Peyer's patch (tissue), 4 donors: Measurements from ENCODE around the gene NRM. TPM values are rescaled to one million over a fixed set of nuclear protein-coding genes. Genes with fewer than 3 reads are reported as not detected.

ENCODE experiments used
- DNase-seq, 3 donors: peaks; one replicate each; pipeline ENCODE4 v3.0.0-alpha.2; 2017 to 2019
- H3K27ac ChIP-seq, 4 donors: fragments of 200-600 bp; sonication (generic); one replicate each; pipeline ENCODE4 v1.5.1; 2016 to 2019
- H3K27me3 ChIP-seq, 2 donors: fragments of 200-600 bp; sonication (generic); one replicate each; pipeline ENCODE4 v1.5.1; 2019
- H3K36me3 ChIP-seq, 3 donors: fragments of 200-600 bp; sonication (generic); one replicate each; pipeline ENCODE4 v1.5.1; 2016 to 2019
- H3K4me1 ChIP-seq, 4 donors: fragments of 200-600 bp; sonication (generic); one replicate each; pipeline ENCODE4 v1.5.1; 2016 to 2019
- H3K4me3 ChIP-seq, 4 donors: fragments of 200-600 bp; sonication (generic); 1 replicate in 3 of 4; 2 replicates in 1 of 4; pipeline ENCODE4 v1.5.1; 2016 to 2019; ENCODE audit warnings: mild to moderate bottlenecking in 1 of 4
- H3K9me3 ChIP-seq, 4 donors: fragments of 200-600 bp; sonication (generic); one replicate each; pipeline ENCODE4 v1.5.1; 2016 to 2019; ENCODE audit warnings: mild to moderate bottlenecking in 1 of 4
- POLR2A ChIP-seq, 2 donors: fragments of 450-650 bp; IDR thresholded peaks; one replicate each; pipeline ENCODE4 v1.5.1; 2017; ENCODE audit warnings: antibody characterized with exemption in 2 of 2, mild to moderate bottlenecking in 2 of 2, moderate library complexity in 2 of 2
- total RNA-seq, 4 donors: library from RNA; depleted of rRNA; stranded (reverse); fragments of >200 nt; gene quantifications; one replicate each; pipeline ENCODE4 v1.1.0, GENCODE V29; 2016
- TF ChIP-seq, protein P1 (sequence below), 6 experiments: fragments of 450-650 bp in 4 of 6; fragments of 200-600 bp in 2 of 6; sonication (generic) in 1 of 6; IDR thresholded peaks; one replicate each; pipeline ENCODE4 v1.5.1; 2017 to 2019; ENCODE audit warnings: antibody characterized with exemption in 6 of 6, mild to moderate bottlenecking in 3 of 6, moderate library complexity in 1 of 6

Gene NRM
- total RNA-seq, 4 donors from 2014 or later, result 2.0 to 2.7 TPM; not detected in 2

DNA sequence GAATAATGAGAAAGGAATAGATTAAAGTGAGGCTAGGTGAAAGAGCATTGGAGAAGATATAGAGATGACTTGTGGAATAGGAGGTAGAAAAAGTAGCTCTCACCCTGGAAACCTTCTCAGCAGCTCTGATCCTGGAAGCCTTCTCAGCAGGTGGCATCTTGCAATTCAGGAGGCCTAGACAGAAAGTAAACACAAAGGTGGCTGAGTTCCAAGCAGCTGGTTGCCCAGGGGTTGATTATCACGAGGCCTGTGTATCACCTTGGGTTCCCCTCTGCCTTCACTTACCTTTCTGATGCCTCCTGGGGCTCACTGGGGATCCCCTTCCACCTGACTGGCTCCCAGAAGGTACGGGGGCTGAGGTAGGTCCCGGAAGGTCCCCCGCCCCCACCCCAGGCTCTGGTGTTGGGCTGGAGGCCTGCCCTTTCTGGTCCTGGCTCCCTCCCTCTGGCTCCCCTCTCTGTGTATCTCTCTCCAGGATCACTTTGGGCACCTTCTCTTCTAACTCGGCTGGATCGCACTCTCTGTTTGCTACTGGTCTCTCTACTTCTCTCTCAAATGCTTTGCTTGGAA lies 16.6 kb upstream of the NRM start:
- DNase-seq, result no peak
- Histone ChIP-seq H3K4me3 (no peak overlapping the region), H3K36me3 (peaks cover 0 to 19% (median 0%) of the 10 kb centered on the region in 3 donors), H3K27ac (no peak overlapping the region), H3K9me3 (no peaks in the 10 kb centered on the region), H3K27me3 (no peaks in the 10 kb centered on the region), H3K4me1 (no peaks in the 10 kb centered on the region)
- TF ChIP-seq, protein P1, sequence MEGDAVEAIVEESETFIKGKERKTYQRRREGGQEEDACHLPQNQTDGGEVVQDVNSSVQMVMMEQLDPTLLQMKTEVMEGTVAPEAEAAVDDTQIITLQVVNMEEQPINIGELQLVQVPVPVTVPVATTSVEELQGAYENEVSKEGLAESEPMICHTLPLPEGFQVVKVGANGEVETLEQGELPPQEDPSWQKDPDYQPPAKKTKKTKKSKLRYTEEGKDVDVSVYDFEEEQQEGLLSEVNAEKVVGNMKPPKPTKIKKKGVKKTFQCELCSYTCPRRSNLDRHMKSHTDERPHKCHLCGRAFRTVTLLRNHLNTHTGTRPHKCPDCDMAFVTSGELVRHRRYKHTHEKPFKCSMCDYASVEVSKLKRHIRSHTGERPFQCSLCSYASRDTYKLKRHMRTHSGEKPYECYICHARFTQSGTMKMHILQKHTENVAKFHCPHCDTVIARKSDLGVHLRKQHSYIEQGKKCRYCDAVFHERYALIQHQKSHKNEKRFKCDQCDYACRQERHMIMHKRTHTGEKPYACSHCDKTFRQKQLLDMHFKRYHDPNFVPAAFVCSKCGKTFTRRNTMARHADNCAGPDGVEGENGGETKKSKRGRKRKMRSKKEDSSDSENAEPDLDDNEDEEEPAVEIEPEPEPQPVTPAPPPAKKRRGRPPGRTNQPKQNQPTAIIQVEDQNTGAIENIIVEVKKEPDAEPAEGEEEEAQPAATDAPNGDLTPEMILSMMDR (IDR thresholded peaks at IDR 0.05), result no peak
- TF ChIP-seq POLR2A (IDR thresholded peaks at IDR 0.05), result no peak

DNA sequence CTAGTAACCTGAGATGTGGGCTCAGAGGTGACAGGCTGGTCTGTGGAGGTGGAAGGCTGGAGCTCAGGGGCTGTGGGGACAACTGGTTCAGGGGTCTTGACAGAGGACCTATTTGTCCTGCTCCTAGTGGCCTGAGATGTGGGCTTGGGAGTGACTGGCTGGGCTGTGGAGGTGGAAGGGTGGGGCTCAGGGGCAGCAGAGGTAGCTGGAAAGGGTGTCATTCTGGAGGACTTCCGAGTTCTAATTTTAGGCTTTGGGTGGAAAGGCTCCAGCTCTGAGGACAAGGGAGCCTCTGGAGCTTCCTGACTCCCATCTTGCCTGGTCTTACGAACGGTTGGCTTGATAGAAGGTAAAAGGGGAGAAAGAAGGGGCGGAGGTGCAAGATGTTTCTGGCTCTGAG lies 14.8 kb upstream of the NRM start:
- Histone ChIP-seq H3K4me1 (no peaks in the 10 kb centered on the region), H3K4me3 (no peak overlapping the region), H3K36me3 (peaks cover 0 to 5% (median 0%) of the 10 kb centered on the region in 3 donors), H3K27ac (no peak overlapping the region), H3K9me3 (no peaks in the 10 kb centered on the region), H3K27me3 (no peaks in the 10 kb centered on the region)
- TF ChIP-seq POLR2A (IDR thresholded peaks at IDR 0.05), result no peak
- TF ChIP-seq, protein P1 (IDR thresholded peaks at IDR 0.05), result no peak
- no peak for DNase-seq

DNA sequence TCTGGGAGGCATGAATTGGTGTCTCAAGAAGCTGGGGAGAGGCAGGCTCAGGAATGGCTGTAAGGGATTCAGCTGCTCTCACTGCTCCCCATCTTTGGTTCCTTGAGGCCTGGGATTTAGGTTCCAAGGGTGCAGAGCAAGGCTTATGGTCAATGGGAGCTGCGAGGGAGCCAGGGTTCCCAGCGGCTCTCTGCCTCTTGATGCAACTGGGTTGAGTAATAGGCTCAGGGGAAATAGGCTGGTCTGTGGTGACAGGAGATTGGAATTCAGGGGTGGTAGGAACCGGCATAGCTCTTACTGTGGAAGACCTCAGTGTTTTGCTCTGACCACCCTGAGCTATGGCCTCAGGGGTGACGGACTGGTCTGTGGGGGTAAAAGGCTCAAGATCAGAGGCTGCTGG lies 13.0 kb upstream of the NRM start:
- no peak for DNase-seq
- Histone ChIP-seq H3K27me3 (no peaks in the 10 kb centered on the region), H3K36me3 (no peaks in the 10 kb centered on the region), H3K27ac (no peak overlapping the region), H3K4me1 (no peaks in the 10 kb centered on the region), H3K4me3 (no peak overlapping the region), H3K9me3 (no peaks in the 10 kb centered on the region)
- no peak for TF ChIP-seq POLR2A (IDR thresholded peaks at IDR 0.05)
- TF ChIP-seq, protein P1 (IDR thresholded peaks at IDR 0.05), result no peak

DNA sequence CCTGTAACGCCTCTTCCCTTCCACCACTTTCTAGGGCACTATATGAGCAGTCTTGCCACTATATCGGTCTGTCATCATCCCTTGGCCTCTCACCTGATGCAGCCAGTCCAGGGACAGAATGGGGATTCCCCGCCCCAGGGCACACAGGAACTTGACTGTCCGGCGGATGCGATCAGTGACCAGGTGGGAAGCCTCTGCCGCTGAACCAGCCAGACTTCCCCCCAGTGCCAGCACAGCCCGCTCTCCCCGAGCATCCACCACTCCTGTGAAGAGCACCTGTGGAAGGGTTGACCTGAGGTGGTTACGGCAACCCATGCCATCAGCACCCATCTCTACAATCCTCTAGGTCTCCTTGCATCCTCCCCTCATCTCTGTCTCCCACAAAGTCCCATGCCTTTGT lies 12.2 kb upstream of the NRM start:
- Histone ChIP-seq H3K4me1 (no peaks in the 10 kb centered on the region), H3K4me3 (no peak overlapping the region), H3K9me3 (no peaks in the 10 kb centered on the region), H3K27ac (no peak overlapping the region), H3K36me3 (no peaks in the 10 kb centered on the region), H3K27me3 (no peaks in the 10 kb centered on the region)
- DNase-seq, result no peak
- TF ChIP-seq POLR2A (IDR thresholded peaks at IDR 0.05), result no peak
- TF ChIP-seq, protein P1 (IDR thresholded peaks at IDR 0.05), result no peak

DNA sequence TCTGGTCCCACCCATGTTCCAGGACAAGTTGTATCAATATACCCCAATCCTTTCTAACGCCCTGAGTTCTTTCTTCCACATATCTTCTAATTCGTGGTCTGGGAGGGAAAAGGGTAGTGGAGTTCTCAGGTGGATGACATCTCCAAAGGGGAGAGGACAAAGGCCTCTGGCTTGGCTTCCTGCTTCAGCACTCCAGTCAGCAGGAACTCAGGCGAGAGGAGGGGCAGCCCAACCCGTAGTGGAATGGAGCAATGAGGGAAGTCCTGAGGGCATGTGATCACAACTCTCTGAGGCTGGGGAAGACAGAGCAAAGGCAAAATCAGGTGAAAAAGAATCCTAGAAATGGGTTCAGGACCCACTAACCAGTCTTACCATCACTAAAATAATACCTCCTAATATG lies 9.6 kb upstream of the NRM start:
- Histone ChIP-seq H3K9me3 (no peaks in the 10 kb centered on the region), H3K4me3 (no peak overlapping the region), H3K27ac (no peak overlapping the region), H3K27me3 (no peaks in the 10 kb centered on the region), H3K36me3 (no peaks in the 10 kb centered on the region), H3K4me1 (no peaks in the 10 kb centered on the region)
- DNase-seq, result no peak
- TF ChIP-seq, protein P1 (IDR thresholded peaks at IDR 0.05), result no peak
- TF ChIP-seq POLR2A (IDR thresholded peaks at IDR 0.05), result no peak

DNA sequence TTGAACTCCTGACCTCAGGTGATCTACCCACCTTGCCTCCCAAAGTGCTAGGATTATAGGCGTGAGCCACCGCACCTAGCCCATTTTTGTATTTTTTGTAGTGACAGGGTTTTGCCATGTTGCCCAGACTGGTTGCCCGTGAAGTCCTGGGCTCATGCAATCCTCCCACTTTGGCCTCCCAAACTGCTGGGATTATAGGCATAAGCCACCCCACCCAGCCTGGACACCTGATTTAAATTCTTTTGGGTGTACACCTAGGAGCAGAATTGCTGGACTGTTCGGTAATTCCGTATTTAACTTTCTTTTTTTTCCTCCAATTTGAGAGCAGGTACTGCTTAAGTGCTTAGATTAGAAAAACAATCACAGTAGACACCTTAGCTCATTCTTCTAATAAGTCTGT lies 5.6 kb upstream of the NRM start:
- no peak overlapping the region for H3K27ac ChIP-seq
- H3K9me3 ChIP-seq, result no peaks in the 10 kb centered on the region
- H3K4me3 ChIP-seq, result no peak overlapping the region
- peaks cover 0 to 1% (median 0%) of the 10 kb centered on the region in 4 donors for H3K4me1 ChIP-seq
- no peaks in the 10 kb centered on the region for H3K27me3 ChIP-seq
- H3K36me3 ChIP-seq, result no peaks in the 10 kb centered on the region
- no peak for TF ChIP-seq POLR2A (IDR thresholded peaks at IDR 0.05)
- TF ChIP-seq, protein P1 (IDR thresholded peaks at IDR 0.05), result no peak
- DNase-seq, result no peak
